ENCODE results near the gene ETS1.

Gene ETS1

GRCh38 chr11:128499613-128500253, 87.6 kb downstream of the ETS1 start:
- Histone ChIP-seq H3K79me2 (ENCODE audit: low read length) (peaks cover 90% of the 10 kb centered on the region), H3K27ac (ENCODE audit: low read length) (no peak overlapping the region), H3K9ac (ENCODE audit: low read length) (no peak overlapping the region), H3K4me1 (ENCODE audit: low read length) (peaks cover 25% of the 10 kb centered on the region), H3K9me3 (replicated peaks; ENCODE audit: insufficient read depth, low read length) (no peaks in the 10 kb centered on the region), H3K27me3 (replicated peaks; ENCODE audit: insufficient read depth, low read length) (no peaks in the 10 kb centered on the region), H3F3A (ENCODE audit: insufficient read depth, low read length) (no peaks in the 10 kb centered on the region), H3K4me2 (ENCODE audit: low read depth, low read length) (no peak overlapping the region), H3K4me3 (ENCODE audit: low read length) (no peak overlapping the region), H3K9me2 (replicated peaks; ENCODE audit: insufficient read depth, low read length) (no peaks in the 10 kb centered on the region), H4K20me1 (ENCODE audit: insufficient read depth, low read length) (no peaks in the 10 kb centered on the region), H2AFZ (ENCODE audit: low read length) (no peak overlapping the region), H3K36me3 (replicated peaks; ENCODE audit: insufficient read depth, low read length) (no peaks in the 10 kb centered on the region)
- TF ChIP-seq EZH2phosphoT487 (IDR thresholded peaks at IDR 0.05; ENCODE audit: low read length): no peak
- no peak for TF ChIP-seq EZH2 (optimal IDR thresholded peaks at IDR 0.05; ENCODE audit: low read depth, low read length)
- no peak for TF ChIP-seq CTCF (IDR thresholded peaks at IDR 0.05; ENCODE audit: low read length)
- no peak for DNase-seq

- H3K27me3 ChIP-seq (replicated peaks; ENCODE audit: insufficient read depth, low read length): no peaks in the 10 kb centered on the region
- H3F3A ChIP-seq (ENCODE audit: insufficient read depth, low read length): no peaks in the 10 kb centered on the region
- H3K9me3 ChIP-seq (replicated peaks; ENCODE audit: insufficient read depth, low read length): no peaks in the 10 kb centered on the region
- TF ChIP-seq CTCF (IDR thresholded peaks at IDR 0.05; ENCODE audit: low read length): no peak
- no peak overlapping the region for H3K4me3 ChIP-seq (ENCODE audit: low read length)
- no peaks in the 10 kb centered on the region for H3K36me3 ChIP-seq (replicated peaks; ENCODE audit: insufficient read depth, low read length)
- H2AFZ ChIP-seq (ENCODE audit: low read length): no peak overlapping the region
- H3K27ac ChIP-seq (ENCODE audit: low read length): no peak overlapping the region
- no peak for DNase-seq
- H3K4me2 ChIP-seq (ENCODE audit: low read depth, low read length): no peak overlapping the region
- no peaks in the 10 kb centered on the region for H4K20me1 ChIP-seq (ENCODE audit: insufficient read depth, low read length)
- no peaks in the 10 kb centered on the region for H3K9me2 ChIP-seq (replicated peaks; ENCODE audit: insufficient read depth, low read length)
- no peak overlapping the region for H3K9ac ChIP-seq (ENCODE audit: low read length)
- H3K79me2 ChIP-seq (ENCODE audit: low read length): peaks cover 91% of the 10 kb centered on the region
- H3K4me1 ChIP-seq (ENCODE audit: low read length): peaks cover 26% of the 10 kb centered on the region
Measured at GRCh38 chr11:128498721-128499245, 88.6 kb downstream of the ETS1 start.

- H3K36me3 ChIP-seq (replicated peaks; ENCODE audit: insufficient read depth, low read length): no peaks in the 10 kb centered on the region
- H3K4me3 ChIP-seq (ENCODE audit: low read length): no peak overlapping the region
- no peaks in the 10 kb centered on the region for H3K9me2 ChIP-seq (replicated peaks; ENCODE audit: insufficient read depth, low read length)
- H3F3A ChIP-seq (ENCODE audit: insufficient read depth, low read length): no peaks in the 10 kb centered on the region
- H3K27me3 ChIP-seq (replicated peaks; ENCODE audit: insufficient read depth, low read length): no peaks in the 10 kb centered on the region
- H3K9me3 ChIP-seq (replicated peaks; ENCODE audit: insufficient read depth, low read length): no peaks in the 10 kb centered on the region
- H3K79me2 ChIP-seq (ENCODE audit: low read length): peaks cover 83% of the 10 kb centered on the region
- H2AFZ ChIP-seq (ENCODE audit: low read length): no peak overlapping the region
- H3K4me2 ChIP-seq (ENCODE audit: low read depth, low read length): no peak overlapping the region
- peaks cover 34% of the 10 kb centered on the region for H3K4me1 ChIP-seq (ENCODE audit: low read length)
- TF ChIP-seq EZH2phosphoT487 (IDR thresholded peaks at IDR 0.05; ENCODE audit: low read length) (no peak), EZH2 (optimal IDR thresholded peaks at IDR 0.05; ENCODE audit: low read depth, low read length) (no peak), CTCF (IDR thresholded peaks at IDR 0.05; ENCODE audit: low read length) (no peak)
- H3K27ac ChIP-seq (ENCODE audit: low read length): no peak overlapping the region
- no peak for DNase-seq
- no peaks in the 10 kb centered on the region for H4K20me1 ChIP-seq (ENCODE audit: insufficient read depth, low read length)
- no peak overlapping the region for H3K9ac ChIP-seq (ENCODE audit: low read length)
Measured at GRCh38 chr11:128497776-128498095, 89.6 kb downstream of the ETS1 start.

Data from MM.1S (cell line).